D721Med (cell line): ENCODE data around the gene ANO6.

Experiments
- DNase-seq: peaks from one replicate; pipeline ENCODE4 v3.0.0; 2011; ENCODE audit warnings: low spot score; ENCODE audit not compliant: insufficient read length
- FAIRE-seq: peaks from 2 replicates; lab custom pipeline; 2011; peaks lifted over from hg19 to GRCh38; lab: Jason Lieb, UNC
- CTCF ChIP-seq: IDR thresholded peaks from 2 replicates; pipeline ENCODE4 v1.5.1; 2012; ENCODE audit warnings: mild to moderate bottlenecking, control low read depth; ENCODE audit not compliant: insufficient read depth; ENCODE audit errors: missing control alignments

ANO6 gene

GRCh38 chr12:45433441-45433868 is 217.6 kb downstream of the ANO6 start:
- FAIRE-seq (no peak), DNase-seq (no peak)
- no peak for TF ChIP-seq CTCF

- TF ChIP-seq CTCF = no peak
- no peak for DNase-seq
- no peak for FAIRE-seq
Observed at GRCh38 chr12:45434094-45434493, 218.2 kb downstream of the ANO6 start.

- no peak for FAIRE-seq
- DNase-seq = no peak
- no peak for TF ChIP-seq CTCF
Observed at GRCh38 chr12:45435945-45436710, 220.2 kb downstream of the ANO6 start.

GRCh38 chr12:45439039-45439438 is 223.1 kb downstream of the ANO6 start:
- no peak for FAIRE-seq
- DNase-seq = no peak
- TF ChIP-seq CTCF = no peak

GRCh38 chr12:45446013-45446412 is 230.1 kb downstream of the ANO6 start:
- TF ChIP-seq CTCF = no peak
- FAIRE-seq (no peak), DNase-seq (no peak)

GRCh38 chr12:45458238-45458637 is 242.3 kb downstream of the ANO6 start:
- TF ChIP-seq CTCF = no peak
- FAIRE-seq = no peak
- DNase-seq = no peak
